ENCODE results near the gene PRRX2.

PRRX2 gene

DNA sequence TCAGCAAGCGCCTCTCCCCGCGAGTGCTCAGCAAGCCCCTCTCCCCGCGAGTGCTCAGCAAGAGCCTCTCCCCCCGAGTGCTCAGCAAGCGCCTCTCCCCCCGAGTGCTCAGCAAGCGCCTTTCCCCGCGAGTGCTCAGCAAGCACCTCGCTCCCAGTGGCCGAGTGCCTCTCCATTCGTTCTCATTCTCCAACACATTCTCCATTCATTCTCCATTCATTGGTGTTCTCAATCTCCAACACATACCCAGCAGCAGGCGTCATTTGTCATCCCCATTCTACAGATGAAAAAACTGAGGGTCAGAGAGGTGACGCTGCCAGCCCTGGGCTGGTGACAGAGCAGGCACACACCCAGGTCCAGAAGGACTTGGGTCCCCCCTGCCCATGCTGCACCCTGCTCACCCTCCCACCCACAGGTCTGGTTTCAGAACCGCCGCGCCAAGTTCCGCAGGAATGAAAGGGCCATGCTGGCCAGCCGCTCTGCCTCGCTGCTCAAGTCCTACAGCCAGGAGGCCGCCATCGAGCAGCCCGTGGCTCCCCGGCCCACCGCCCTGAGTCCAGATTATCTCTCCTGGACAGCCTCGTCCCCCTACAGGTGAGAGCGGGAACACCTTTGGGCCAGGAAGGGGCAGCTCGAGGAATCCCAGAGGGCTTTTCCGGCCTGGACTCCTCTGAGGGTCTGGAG, 54.9 kb downstream of the PRRX2 start:
- Histone ChIP-seq H3K9me3 (ENCODE audit: control insufficient read depth, insufficient read depth, low read depth, low read length) (no peaks in the 10 kb centered on the region), H3K4me1 (ENCODE audit: control insufficient read depth, insufficient read depth, low read length) (no peaks in the 10 kb centered on the region), H3K4me3 (ENCODE audit: low read depth, low read length) (no peak overlapping the region), H3K27ac (ENCODE audit: extremely low read depth, low read depth, low read length) (no peak overlapping the region), H3K36me3 (ENCODE audit: control insufficient read depth in 2 of 2, insufficient read depth in 1 of 2, low read length in 2 of 2) (no peaks in the 10 kb centered on the region)
- ChIA-PET CTCF (interaction anchor here (0.9 to 3.4 kb wide), 5 partner anchors 18 to 76 kb away, joined by 3 to 24 read pairs (median 5); no protein-coding TSS in a partner anchor), POLR2A (no interaction called here)
- TF ChIP-seq CTCF (tag by site-specific recombination; IDR thresholded peaks at IDR 0.05) (peak; percentile 40; the same call in 1 of the 2 replicates), BCL11A (tag by site-specific recombination; IDR thresholded peaks at IDR 0.05; ENCODE audit: low read depth) (no peak), IKZF3 (tag by site-specific recombination; IDR thresholded peaks at IDR 0.05) (no peak), SCRT2 (tag by site-specific recombination; IDR thresholded peaks at IDR 0.05) (0 out of 2 replicates have a peak, but pooled peaks have one; percentile 39), ZSCAN16 (tag by site-specific recombination; IDR thresholded peaks at IDR 0.05) (peak; percentile 90), ZNF561 (tag by site-specific recombination; IDR thresholded peaks at IDR 0.05; ENCODE audit: borderline replicate concordance) (no peak), ZIC2 (tag by site-specific recombination; IDR thresholded peaks at IDR 0.05) (peak; percentile 22; the same call in 1 of the 2 replicates), MYNN (tag by site-specific recombination; IDR thresholded peaks at IDR 0.05; ENCODE audit: borderline replicate concordance) (no peak)

DNA sequence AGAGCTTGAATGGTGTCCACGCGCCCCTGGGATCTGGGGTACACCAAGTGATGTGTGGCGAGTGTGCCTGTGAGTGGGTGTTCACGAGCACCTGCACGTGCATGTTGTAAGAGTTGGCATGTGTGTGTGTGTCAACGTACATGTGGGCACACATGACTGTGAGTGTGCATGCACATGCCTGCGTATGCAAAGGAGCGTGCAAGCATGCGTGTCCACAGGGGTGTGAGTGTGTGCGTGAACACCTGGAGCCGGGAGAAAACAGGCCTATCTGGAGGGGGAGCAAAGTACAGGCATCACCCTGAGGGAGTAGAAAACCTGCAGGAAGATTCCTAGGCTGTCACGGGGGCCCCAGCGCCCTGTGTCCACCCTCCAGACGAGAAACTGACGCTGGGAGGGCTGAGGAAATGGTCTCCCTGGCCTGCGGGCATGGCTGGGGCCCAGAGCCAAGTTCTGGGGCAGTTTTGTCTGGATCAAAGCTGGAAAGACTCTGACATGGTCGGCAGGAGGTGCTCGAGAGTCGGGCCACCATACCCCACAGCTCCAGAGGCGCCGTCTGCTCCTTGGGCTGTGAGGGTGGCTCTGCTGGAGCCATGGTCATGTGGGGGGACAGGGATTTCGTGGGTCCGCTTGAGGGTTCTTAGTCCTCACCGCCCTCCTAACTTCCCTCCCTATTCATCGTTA, 55.6 kb downstream of the PRRX2 start:
- no peak for TF ChIP-seq FEZF1 (tag by site-specific recombination; IDR thresholded peaks at IDR 0.05)
- no peak for TF ChIP-seq BCL11A (tag by site-specific recombination; IDR thresholded peaks at IDR 0.05; ENCODE audit: low read depth)
- no peak for TF ChIP-seq ZNF529 (tag by site-specific recombination; IDR thresholded peaks at IDR 0.05; ENCODE audit: insufficient replicate concordance)
- TF ChIP-seq REST (tag by site-specific recombination; IDR thresholded peaks at IDR 0.05): no peak
- TF ChIP-seq, protein P1, sequence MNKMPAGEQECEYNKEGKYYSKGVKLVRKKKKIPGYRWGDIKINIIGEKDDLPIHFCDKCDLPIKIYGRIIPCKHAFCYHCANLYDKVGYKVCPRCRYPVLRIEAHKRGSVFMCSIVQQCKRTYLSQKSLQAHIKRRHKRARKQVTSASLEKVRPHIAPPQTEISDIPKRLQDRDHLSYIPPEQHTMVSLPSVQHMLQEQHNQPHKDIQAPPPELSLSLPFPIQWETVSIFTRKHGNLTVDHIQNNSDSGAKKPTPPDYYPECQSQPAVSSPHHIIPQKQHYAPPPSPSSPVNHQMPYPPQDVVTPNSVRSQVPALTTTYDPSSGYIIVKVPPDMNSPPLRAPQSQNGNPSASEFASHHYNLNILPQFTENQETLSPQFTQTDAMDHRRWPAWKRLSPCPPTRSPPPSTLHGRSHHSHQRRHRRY (tag by site-specific recombination; IDR thresholded peaks at IDR 0.05): no peak
- no peak for TF ChIP-seq ZNF654 (tag by site-specific recombination; IDR thresholded peaks at IDR 0.05; ENCODE audit: low read depth)
- CTCF ChIA-PET: interaction anchor here (0.6 to 3.4 kb wide), 12 partner anchors 17 to 1028 kb away, joined by 3 to 24 read pairs (median 3); no protein-coding TSS in a partner anchor

More for the DNA sequence above, 55.6 kb downstream of the PRRX2 start:
- Histone ChIP-seq H3K4me3 (ENCODE audit: low read depth, low read length) (no peak overlapping the region), H3K9me3 (ENCODE audit: control insufficient read depth, insufficient read depth, low read depth, low read length) (no peaks in the 10 kb centered on the region), H3K27ac (ENCODE audit: extremely low read depth, low read depth, low read length) (no peak overlapping the region), H3K4me1 (ENCODE audit: control insufficient read depth, insufficient read depth, low read length) (no peaks in the 10 kb centered on the region), H3K36me3 (ENCODE audit: control insufficient read depth in 2 of 2, insufficient read depth in 1 of 2, low read length in 2 of 2) (no peaks in the 10 kb centered on the region)
- POLR2A ChIA-PET: interaction anchor here (1.1 kb wide), 1 partner anchor 24 kb away, joined by 3 read pairs; no protein-coding TSS in a partner anchor

Measured in HEK293 (cell line).